GM23338 (cell line): Measurements from ENCODE around the gene WWP2. TPM values are rescaled to one million over a fixed set of nuclear protein-coding genes. Genes with fewer than 3 reads are reported as not detected.

ENCODE experiments used
- ATAC-seq: fragments of 200-7000 bp; cut with Tn5 transposase; 3 replicates; pipeline ENCODE4 v1.9.1; 2020
- DNase-seq: peaks from one replicate; pipeline ENCODE4 v3.0.0-alpha.2; 2015; ENCODE audit warnings: low spot score
- H2AFZ ChIP-seq: fragments of 200-600 bp; sonication (generic); 2 replicates; pipeline ENCODE4 v1.8.0; 2016; ENCODE audit warnings: antibody characterized with exemption, mild to moderate bottlenecking, moderate library complexity
- H3F3A ChIP-seq: fragments of 200-600 bp; sonication (generic); replicated peaks from 2 replicates; pipeline ENCODE4 v1.8.0; 2017; ENCODE audit warnings: antibody characterized with exemption, mixed run types, low read depth
- H3K27ac ChIP-seq: fragments of 200-600 bp; sonication (generic); 2 replicates; pipeline ENCODE4 v1.6.1; 2016; ENCODE audit warnings: low read depth
- H3K27me3 ChIP-seq: fragments of 200-600 bp; sonication (generic); 2 replicates; pipeline ENCODE4 v1.8.0; 2016; ENCODE audit warnings: mild to moderate bottlenecking, mixed run types, moderate library complexity; ENCODE audit not compliant: insufficient read depth
- H3K36me3 ChIP-seq: fragments of 200-600 bp; sonication (generic); 2 replicates; pipeline ENCODE4 v1.8.0; 2016; ENCODE audit warnings: mild to moderate bottlenecking; ENCODE audit not compliant: insufficient read depth
- H3K4me1 ChIP-seq: fragments of 200-600 bp; sonication (generic); 2 replicates; pipeline ENCODE4 v1.8.0; 2016; ENCODE audit warnings: mild to moderate bottlenecking, moderate library complexity; ENCODE audit not compliant: insufficient read depth
- H3K4me2 ChIP-seq: fragments of 200-600 bp; sonication (generic); 2 replicates; pipeline ENCODE4 v1.7.1; 2017; ENCODE audit warnings: mixed run types
- H3K4me3 ChIP-seq: fragments of 200-600 bp; sonication (generic); 2 replicates; pipeline ENCODE4 v1.6.1; 2016; ENCODE audit warnings: mixed run types
- H3K79me2 ChIP-seq: fragments of 200-600 bp; sonication (generic); replicated peaks from 2 replicates; pipeline ENCODE4 v1.8.0; 2017; ENCODE audit warnings: mild to moderate bottlenecking; ENCODE audit not compliant: insufficient read depth
- H3K9me2 ChIP-seq: fragments of 200-600 bp; sonication (generic); 2 replicates; pipeline ENCODE4 v1.8.0; 2017; ENCODE audit not compliant: insufficient read depth
- H4K20me1 ChIP-seq: fragments of 200-600 bp; sonication (generic); replicated peaks from 2 replicates; pipeline ENCODE4 v1.8.0; 2017; ENCODE audit warnings: mild to moderate bottlenecking; ENCODE audit not compliant: insufficient read depth
- H3K27ac Mint-ChIP-seq: 2 replicates; pipeline ENCODE4 v1.8.0; 2020; ENCODE audit warnings: inconsistent platforms, mild to moderate bottlenecking, moderate library complexity, mixed read lengths
- H3K27me3 Mint-ChIP-seq: 3 replicates; pipeline ENCODE4 v1.8.0; 2022; ENCODE audit warnings: low read depth, mild to moderate bottlenecking, moderate library complexity, mixed read lengths, inconsistent platforms; ENCODE audit not compliant: insufficient read depth, poor library complexity
- H3K36me3 Mint-ChIP-seq: 3 replicates; pipeline ENCODE4 v1.8.0; 2021; ENCODE audit warnings: low read depth, mild to moderate bottlenecking, inconsistent platforms, moderate library complexity, mixed read lengths
- H3K4me1 Mint-ChIP-seq: 3 replicates; pipeline ENCODE4 v1.8.0; 2020; ENCODE audit warnings: mild to moderate bottlenecking, inconsistent platforms, mixed read lengths
- H3K4me3 Mint-ChIP-seq: 3 replicates; pipeline ENCODE4 v1.8.0; 2021; ENCODE audit warnings: moderate library complexity, mild to moderate bottlenecking, inconsistent platforms, mixed read lengths
- H3K9me3 Mint-ChIP-seq: 3 replicates; pipeline ENCODE4 v1.8.0; 2020; ENCODE audit warnings: moderate library complexity, mild to moderate bottlenecking, inconsistent platforms, mixed read lengths
- CREB1 ChIP-seq: fragments of 250-450 bp; sonication (Bioruptor Pico); IDR thresholded peaks from 2 replicates; pipeline ENCODE4 v1.5.0; 2020; ENCODE audit warnings: low read depth, mild to moderate bottlenecking, moderate library complexity
- ETS1 ChIP-seq: IDR thresholded peaks from 2 replicates; pipeline ENCODE4 v1.6.1; 2016; ENCODE audit warnings: antibody characterized with exemption
- EZH2 ChIP-seq: fragments of 200-600 bp; sonication (generic); IDR thresholded peaks from one replicate; pipeline ENCODE4 v1.8.0; 2017; ENCODE audit warnings: antibody characterized with exemption, mild to moderate bottlenecking, low read depth; ENCODE audit not compliant: unreplicated experiment
- JUNB ChIP-seq: IDR thresholded peaks from one replicate; pipeline ENCODE4 v1.6.1; 2016; ENCODE audit warnings: antibody characterized with exemption; ENCODE audit not compliant: unreplicated experiment
- NANOG ChIP-seq: IDR thresholded peaks from 2 replicates; pipeline ENCODE4 v1.6.1; 2016; ENCODE audit warnings: antibody characterized with exemption, borderline replicate concordance
- POLR2AphosphoS5 ChIP-seq: IDR thresholded peaks from 2 replicates; pipeline ENCODE4 v1.6.1; 2016; ENCODE audit warnings: antibody characterized with exemption, low read depth
- REST ChIP-seq: IDR thresholded peaks from one replicate; pipeline ENCODE4 v1.6.1; 2018; ENCODE audit warnings: antibody characterized with exemption; ENCODE audit not compliant: unreplicated experiment
- STAT1 ChIP-seq: IDR thresholded peaks from one replicate; pipeline ENCODE4 v1.6.1; 2016; ENCODE audit warnings: antibody characterized with exemption; ENCODE audit not compliant: unreplicated experiment
- ZNF114 ChIP-seq: fragments of 250-450 bp; sonication (Bioruptor Pico); IDR thresholded peaks from 2 replicates; pipeline ENCODE4 v1.5.0; 2020; ENCODE audit warnings: mild to moderate bottlenecking, moderate library complexity
- ZNF331 ChIP-seq: fragments of 250-450 bp; sonication (Bioruptor Pico); IDR thresholded peaks from 2 replicates; pipeline ENCODE4 v1.5.0; 2020; ENCODE audit warnings: low read depth, mild to moderate bottlenecking, moderate library complexity
- polyA plus RNA-seq: library from polyadenylated mRNA; unstranded; fragments of >200 nt; fragmentation: Nextera tagmentation; extraction: Ambion mirVana; gene quantifications from 2 replicates; pipeline ENCODE4 v1.2.1, GENCODE V29; 2016
- total RNA-seq: library from RNA; depleted of rRNA; stranded (reverse); fragments of >200 nt; shearing (Covaris generic); gene quantifications from 2 replicates; pipeline ENCODE4 v1.2.3, GENCODE V29; 2014

WWP2 gene
- total and polyA plus RNA-seq, 2 experiments from 2014 or later = 12.3 to 35.5 TPM

- TF ChIP-seq EZH2 = no peak
- TF ChIP-seq ZNF331 (CRISPR knock-in tag) = no peak
- TF ChIP-seq ZNF114 (CRISPR knock-in tag) = no peak
- TF ChIP-seq CREB1 (CRISPR knock-in tag) = no peak
- no peak for TF ChIP-seq JUNB
- TF ChIP-seq POLR2AphosphoS5 = no peak
- TF ChIP-seq ETS1 = no peak
- no peak for TF ChIP-seq STAT1
- TF ChIP-seq NANOG = no peak
- TF ChIP-seq REST = no peak
These were observed 71.5 kb downstream of the WWP2 start (continued) for GRCh38 chr16:69833357-69834282.

DNA sequence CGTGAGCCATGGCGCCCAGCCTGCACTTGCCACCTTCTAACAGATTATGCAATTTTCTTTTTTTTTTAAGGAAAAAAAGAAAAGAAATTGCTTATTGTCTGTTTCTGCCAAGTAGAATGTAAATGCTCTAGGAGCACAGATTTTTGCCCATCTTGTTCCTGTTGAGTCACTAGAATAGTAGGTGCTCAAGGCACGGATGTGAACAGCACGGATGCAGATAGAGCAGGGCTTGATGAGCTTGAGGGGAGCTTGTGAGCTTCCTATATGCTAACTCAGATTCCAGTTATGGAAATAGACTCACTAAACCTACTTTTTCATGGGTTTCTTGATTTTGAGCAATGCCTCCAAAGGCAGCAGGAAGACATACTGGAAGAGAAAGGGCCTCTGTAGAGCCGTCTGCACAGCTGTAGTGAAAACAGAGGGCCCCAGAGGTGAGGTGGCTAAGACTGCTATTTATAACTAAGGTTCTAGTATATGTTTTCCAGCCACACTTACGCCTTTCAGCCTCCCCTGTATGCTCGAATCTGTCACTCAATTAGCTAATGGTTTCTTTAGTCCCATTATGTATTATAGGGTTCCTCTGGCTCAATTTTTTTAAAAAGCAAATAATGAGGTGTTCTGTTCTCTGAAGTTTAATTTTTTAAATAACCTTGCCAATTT is 72.8 kb downstream of the WWP2 start:
- Histone ChIP-seq H3K27ac (0 out of 2 replicates have a peak overlapping the region, but pooled peaks have one; percentile 39), H3K4me1 (peaks cover 6% of the 10 kb centered on the region; the same call in 1 of the 2 replicates), H3F3A (no peaks in the 10 kb centered on the region), H3K27me3 (no peaks in the 10 kb centered on the region), H3K9me2 (no peaks in the 10 kb centered on the region), H3K79me2 (no peaks in the 10 kb centered on the region), H3K36me3 (no peaks in the 10 kb centered on the region), H2AFZ (no peak overlapping the region), H3K4me3 (no peak overlapping the region), H3K4me2 (no peak overlapping the region), H4K20me1 (no peaks in the 10 kb centered on the region)
- no peaks in the 10 kb centered on the region; the same call in 2 of the 3 replicates for H3K36me3 Mint-ChIP-seq
- no peak for ATAC-seq
- no peaks in the 10 kb centered on the region for H3K9me3 Mint-ChIP-seq
- no peak for DNase-seq
- no peak overlapping the region for H3K4me3 Mint-ChIP-seq
- peaks cover 5% of the 10 kb centered on the region for H3K27me3 Mint-ChIP-seq
- peaks cover 12% of the 10 kb centered on the region for H3K4me1 Mint-ChIP-seq
- no peak overlapping the region for H3K27ac Mint-ChIP-seq
- no peak for TF ChIP-seq REST
